GM19467 (cell line): ENCODE data around the gene IFI30.

Experiments
- ATAC-seq: cut with Tn5 transposase; IDR thresholded peaks from one replicate; pipeline ENCODE4 v1.9.1; 2021; ENCODE audit warnings: mild to moderate bottlenecking, moderate library complexity; ENCODE audit not compliant: unreplicated experiment

Gene IFI30

GRCh38 chr19:18170714-18171255, 2.8 kb upstream of the IFI30 start:
- ATAC-seq: no peak

- ATAC-seq: no peak
Observed at GRCh38 chr19:18171605-18172327, 1.8 kb upstream of the IFI30 start.

- no peak for ATAC-seq
Observed at GRCh38 chr19:18172331-18173053, 1.1 kb upstream of the IFI30 start.

GRCh38 chr19:18173054-18173571, 500 bp upstream of the IFI30 start:
- no peak for ATAC-seq

- no peak for ATAC-seq
Observed at GRCh38 chr19:18174983-18175382, 1.4 kb downstream of the IFI30 start.

GRCh38 chr19:18176367-18177310, 3.0 kb downstream of the IFI30 start:
- ATAC-seq: no peak

- no peak for ATAC-seq
Observed at GRCh38 chr19:18179957-18180356, 6.3 kb downstream of the IFI30 start.

- ATAC-seq: no peak
Observed at GRCh38 chr19:18183529-18183928, 9.9 kb downstream of the IFI30 start.

- no peak for ATAC-seq
Observed at GRCh38 chr19:18185538-18185937, 11.9 kb downstream of the IFI30 start.

GRCh38 chr19:18190278-18190677, 16.7 kb downstream of the IFI30 start:
- ATAC-seq: no peak

GRCh38 chr19:18191640-18192062, 18.0 kb downstream of the IFI30 start:
- no peak for ATAC-seq

- peak; percentile 82 for ATAC-seq
Observed at GRCh38 chr19:18192673-18193387, 19.2 kb downstream of the IFI30 start, which contains the start of gene MPV17L2. Gene MPV17L2 (plus strand): TSS chr19:18193218. CDS start chr19:18193282, 64 bp downstream.

GRCh38 chr19:18193388-18194180, 20.0 kb downstream of the IFI30 start:
- ATAC-seq: no peak

- no peak for ATAC-seq
Observed at GRCh38 chr19:18194181-18194530, 20.5 kb downstream of the IFI30 start.

GRCh38 chr19:18194554-18195238, 21.1 kb downstream of the IFI30 start:
- no peak for ATAC-seq

GRCh38 chr19:18196511-18196845, 22.9 kb downstream of the IFI30 start:
- ATAC-seq: no peak

- ATAC-seq: no peak
Observed at GRCh38 chr19:18197306-18197705, 23.7 kb downstream of the IFI30 start.

- no peak for ATAC-seq
Observed at GRCh38 chr19:18197941-18198340, 24.3 kb downstream of the IFI30 start.

GRCh38 chr19:18198374-18198773, 24.8 kb downstream of the IFI30 start:
- no peak for ATAC-seq
